H1 (cell line): ENCODE data around the gene LRRC4C. TPM values are rescaled to one million over a fixed set of nuclear protein-coding genes. Genes with fewer than 3 reads are reported as not detected.

Source experiments
- CTCF ChIA-PET: fragments of 300-600 bp; sonication (Branson Sonifier 250); formaldehyde crosslinking; loops from one replicate; lab custom pipeline; 2021; ENCODE audit not compliant: partially characterized antibody; lab: Charles Lee
- POLR2A ChIA-PET: fragments of 300-600 bp; sonication (Branson Sonifier 250); formaldehyde crosslinking; loops from one replicate; lab custom pipeline; 2021; ENCODE audit warnings: inconsistent platforms; ENCODE audit not compliant: partially characterized antibody; lab: Charles Lee
- DNase-seq, 2 experiments: peaks; one replicate each; pipeline versions ENCODE4 v3.0.0 to v3.0.0-alpha.2; 2010 to 2022; ENCODE audit warnings: low spot score in 2 of 2, low read depth in 1 of 2, mixed read lengths in 1 of 2
- FAIRE-seq: peaks from 2 replicates; lab custom pipeline; 2011; peaks lifted over from hg19 to GRCh38; lab: Jason Lieb, UNC
- H2AFZ ChIP-seq: 2 replicates; pipeline ENCODE4 v1.8.1; 2012; ENCODE audit warnings: low read length, inconsistent platforms
- H2AK5ac ChIP-seq: 2 replicates; pipeline ENCODE4 v1.6.1; 2013; ENCODE audit warnings: low read depth, low read length
- H2BK120ac ChIP-seq: replicated peaks from 2 replicates; pipeline ENCODE3; 2013; ENCODE audit warnings: low read depth, low read length, inconsistent platforms
- H2BK12ac ChIP-seq: 2 replicates; pipeline ENCODE4 v1.6.1; 2013; ENCODE audit warnings: low read depth, low read length
- H2BK15ac ChIP-seq: 2 replicates; pipeline ENCODE4 v1.6.1; 2013; ENCODE audit warnings: low read length
- H2BK20ac ChIP-seq: 2 replicates; pipeline ENCODE4 v1.6.1; 2013; ENCODE audit warnings: low read length
- H2BK5ac ChIP-seq: 2 replicates; pipeline ENCODE4 v1.6.1; 2013; ENCODE audit warnings: low read depth, low read length
- H3K14ac ChIP-seq: 2 replicates; pipeline ENCODE4 v1.6.1; 2013; ENCODE audit warnings: inconsistent platforms; ENCODE audit not compliant: insufficient read length
- H3K18ac ChIP-seq: 2 replicates; pipeline ENCODE4 v1.6.1; 2013; ENCODE audit warnings: low read length; ENCODE audit errors: extremely low read depth
- H3K23ac ChIP-seq: 2 replicates; pipeline ENCODE4 v1.6.1; 2013; ENCODE audit warnings: inconsistent platforms; ENCODE audit not compliant: insufficient read length
- H3K23me2 ChIP-seq: 2 replicates; pipeline ENCODE4 v1.6.1; 2013; ENCODE audit warnings: low read depth, low read length
- H3K27ac ChIP-seq: 2 replicates; pipeline ENCODE4 v1.6.1; 2011; ENCODE audit warnings: low read depth, low read length, inconsistent platforms
- H3K27me3 ChIP-seq, 4 experiments: replicated peaks in 1 of 4; 1 replicate in 1 of 4; 2 replicates in 3 of 4; pipeline versions ENCODE4 v1.6.1 to v1.8.1; 2011 to 2013; ENCODE audit warnings: low read length in 3 of 4, mild to moderate bottlenecking in 3 of 4, inconsistent platforms in 2 of 4, mixed read lengths in 2 of 4, moderate library complexity in 1 of 4; ENCODE audit not compliant: control insufficient read depth in 3 of 4, insufficient read depth in 3 of 4; ENCODE audit errors: extremely low read depth in 1 of 4
- H3K36me3 ChIP-seq, 4 experiments: 2 replicates each; pipeline versions ENCODE4 v1.6.1 to v1.8.1; 2011 to 2013; ENCODE audit warnings: mild to moderate bottlenecking in 4 of 4, low read length in 3 of 4, moderate library complexity in 2 of 4, control low read depth in 1 of 4, inconsistent platforms in 1 of 4; ENCODE audit not compliant: insufficient read depth in 4 of 4, control insufficient read depth in 2 of 4
- H3K4ac ChIP-seq: replicated peaks from 2 replicates; pipeline ENCODE3; 2013; ENCODE audit warnings: low read length, low read depth, mixed read lengths, inconsistent platforms; ENCODE audit not compliant: insufficient read length
- H3K4me1 ChIP-seq, 4 experiments: replicated peaks in 1 of 4; 1 replicate in 1 of 4; 2 replicates in 3 of 4; pipeline versions ENCODE4 v1.6.1 to v1.8.1; 2011 to 2013; ENCODE audit warnings: low read length in 3 of 4, inconsistent platforms in 2 of 4, mixed read lengths in 1 of 4; ENCODE audit not compliant: insufficient read depth in 4 of 4, control insufficient read depth in 3 of 4
- H3K4me2 ChIP-seq, 2 experiments: 2 replicates each; pipeline versions ENCODE4 v1.6.1 to v1.8.1; 2011 to 2013; ENCODE audit warnings: low read depth in 2 of 2, low read length in 2 of 2, control low read depth in 1 of 2, inconsistent platforms in 1 of 2, mild to moderate bottlenecking in 1 of 2; ENCODE audit not compliant: insufficient read depth in 1 of 2
- H3K4me3 ChIP-seq, 4 experiments: fragments of 200-600, 300-600 bp in 1 of 4; sonication (generic), shearing (Covaris generic), sonication (Bioruptor Twin) in 1 of 4; 2 replicates each; pipeline versions ENCODE4 v1.5.1 to v1.8.1; 2011 to 2016; ENCODE audit warnings: low read length in 4 of 4, low read depth in 3 of 4, control low read depth in 2 of 4, inconsistent platforms in 2 of 4, mild to moderate bottlenecking in 2 of 4, mixed read lengths in 1 of 4, moderate library complexity in 1 of 4; ENCODE audit not compliant: insufficient read depth in 2 of 4; ENCODE audit errors: extremely low read depth in 1 of 4
- H3K56ac ChIP-seq: replicated peaks from 2 replicates; pipeline ENCODE3; 2013; ENCODE audit warnings: low read depth, mild to moderate bottlenecking, mixed read lengths, low read length, inconsistent platforms; ENCODE audit not compliant: insufficient read length
- H3K79me1 ChIP-seq: 2 replicates; pipeline ENCODE4 v1.6.1; 2013; ENCODE audit warnings: low read depth, low read length, control low read depth
- H3K79me2 ChIP-seq, 2 experiments: 2 replicates each; pipeline versions ENCODE4 v1.6.1 to v1.8.1; 2012 to 2013; ENCODE audit warnings: low read length in 2 of 2, mild to moderate bottlenecking in 2 of 2, inconsistent platforms in 1 of 2; ENCODE audit not compliant: insufficient read depth in 2 of 2, control insufficient read depth in 1 of 2
- H3K9ac ChIP-seq, 4 experiments: replicated peaks in 1 of 4; 1 replicate in 1 of 4; 2 replicates in 3 of 4; pipeline versions ENCODE4 v1.6.1 to v1.8.1; 2011 to 2013; ENCODE audit warnings: low read depth in 3 of 4, low read length in 3 of 4, control low read depth in 2 of 4, mild to moderate bottlenecking in 2 of 4, moderate library complexity in 2 of 4, inconsistent platforms in 1 of 4; ENCODE audit errors: extremely low read depth in 1 of 4
- H3K9me3 ChIP-seq, 2 experiments: 2 replicates each; pipeline versions ENCODE4 v1.6.1 to v1.8.1; 2012 to 2013; ENCODE audit warnings: mild to moderate bottlenecking in 2 of 2, moderate library complexity in 2 of 2, control low read depth in 1 of 2, inconsistent platforms in 1 of 2, low read depth in 1 of 2, low read length in 1 of 2, mixed read lengths in 1 of 2; ENCODE audit not compliant: insufficient read depth in 2 of 2
- H4K20me1 ChIP-seq, 2 experiments: replicated peaks in 1 of 2; 2 replicates each; pipeline versions ENCODE3 to v1.8.1; 2011 to 2013; ENCODE audit warnings: inconsistent platforms in 2 of 2, low read length in 2 of 2, mild to moderate bottlenecking in 1 of 2; ENCODE audit not compliant: insufficient read depth in 2 of 2, control insufficient read depth in 1 of 2
- H4K5ac ChIP-seq: 2 replicates; pipeline ENCODE4 v1.6.1; 2013; ENCODE audit warnings: low read length, low read depth, mixed read lengths, inconsistent platforms; ENCODE audit not compliant: insufficient read length
- H4K8ac ChIP-seq: 2 replicates; pipeline ENCODE4 v1.8.0; 2013; ENCODE audit warnings: mild to moderate bottlenecking, moderate library complexity, low read length, inconsistent platforms; ENCODE audit not compliant: insufficient read depth; ENCODE audit errors: extremely low read depth
- H4K91ac ChIP-seq: replicated peaks from 2 replicates; pipeline ENCODE3; 2013; ENCODE audit warnings: low read length, mixed read lengths, inconsistent platforms; ENCODE audit not compliant: insufficient read length
- CBX5 ChIP-seq: fragments of 300-800, 300-1000 bp; sonication (generic); IDR thresholded peaks from 2 replicates; pipeline ENCODE4 v1.7.1; 2016; ENCODE audit warnings: antibody characterized with exemption, low read length, low read depth
- CEBPB ChIP-seq: IDR thresholded peaks from 2 replicates; pipeline ENCODE4 v1.6.1; 2012; ENCODE audit warnings: low read depth, low read length
- KDM4A ChIP-seq: IDR thresholded peaks from one replicate; pipeline ENCODE4 v1.7.1; 2012; ENCODE audit warnings: low read depth, mild to moderate bottlenecking, moderate library complexity, low read length, inconsistent platforms; ENCODE audit not compliant: severe bottlenecking
- MAX ChIP-seq: IDR thresholded peaks from 2 replicates; pipeline ENCODE4 v1.6.1; 2012; ENCODE audit warnings: inconsistent platforms
- SIX5 ChIP-seq: IDR thresholded peaks from 2 replicates; pipeline ENCODE4 v1.6.1; 2011; ENCODE audit warnings: mild to moderate bottlenecking, low read depth, low read length
- SRF ChIP-seq: IDR thresholded peaks from 2 replicates; pipeline ENCODE4 v1.6.1; 2011; ENCODE audit warnings: mild to moderate bottlenecking, low read depth, low read length, moderate library complexity
- SUZ12 ChIP-seq: fragments of 200-600 bp; sonication (generic); IDR thresholded peaks from 2 replicates; pipeline ENCODE4 v1.6.1; 2012; ENCODE audit warnings: mild to moderate bottlenecking, inconsistent platforms, low read length, moderate library complexity, mixed read lengths
- USF2 ChIP-seq: IDR thresholded peaks from 2 replicates; pipeline ENCODE4 v1.6.1; 2011; ENCODE audit warnings: low read length, improper control_type of control experiment
- WGBS, 2 experiments: shearing (Covaris generic) in 1 of 2; methylation state at CpG; one replicate each; pipeline versions ENCODE4 v1.1.6 to v1.1.7; 2013 to 2015; ENCODE audit warnings: low lambda C conversion rate in 2 of 2, mixed read lengths in 2 of 2, inconsistent platforms in 1 of 2, low coverage in 1 of 2, missing lambda C conversion rate in 1 of 2; ENCODE audit not compliant: insufficient replicate concordance in 2 of 2, insufficient coverage in 1 of 2, insufficient read length in 1 of 2; ENCODE audit errors: extremely low coverage in 1 of 2, missing lambda C conversion rate in 1 of 2; 5-methylcytosine and 5-hydroxymethylcytosine counted together
- polyA plus RNA-seq, 7 experiments: library from polyadenylated mRNA; depleted of rRNA in 3 of 7; stranded (reverse) in 5 of 7; unstranded in 2 of 7; fragments of >200 nt in 5 of 7; fragments of 200-250 nt in 2 of 7; gene quantifications; 1 replicate in 5 of 7; 2 replicates in 1 of 7; 4 replicates in 1 of 7; pipeline versions ENCODE4 v1.2.1 to v1.2.3, GENCODE V29; 2011 to 2013; ENCODE audit warnings: missing spikeins in 2 of 7, mixed read lengths in 2 of 7
- total RNA-seq: library from RNA; stranded (reverse); fragmentation: NEBNext Ultra II Directional; extraction: Animal tissue kit (Norgen Biotek cat#: 25700); gene quantifications from 2 replicates; pipeline ENCODE4 v1.2.1, GENCODE V29; 2021
- TF ChIP-seq, protein P1 (sequence below), 3 experiments: IDR thresholded peaks; 1 replicate in 2 of 3; 2 replicates in 1 of 3; pipeline versions ENCODE4 v1.5.1 to v1.6.1; 2011; ENCODE audit warnings: low read length in 3 of 3, mild to moderate bottlenecking in 3 of 3, inconsistent platforms in 2 of 3, low read depth in 1 of 3, moderate library complexity in 1 of 3; ENCODE audit not compliant: insufficient read depth in 1 of 3; ENCODE audit errors: control extremely low read depth in 1 of 3

LRRC4C gene
- total and polyA plus RNA-seq, 2 of the 8 experiments (the other 6 are each of a cell fraction or from before 2014, with no cell fraction given) = 0.23 to 2.2 TPM

DNA sequence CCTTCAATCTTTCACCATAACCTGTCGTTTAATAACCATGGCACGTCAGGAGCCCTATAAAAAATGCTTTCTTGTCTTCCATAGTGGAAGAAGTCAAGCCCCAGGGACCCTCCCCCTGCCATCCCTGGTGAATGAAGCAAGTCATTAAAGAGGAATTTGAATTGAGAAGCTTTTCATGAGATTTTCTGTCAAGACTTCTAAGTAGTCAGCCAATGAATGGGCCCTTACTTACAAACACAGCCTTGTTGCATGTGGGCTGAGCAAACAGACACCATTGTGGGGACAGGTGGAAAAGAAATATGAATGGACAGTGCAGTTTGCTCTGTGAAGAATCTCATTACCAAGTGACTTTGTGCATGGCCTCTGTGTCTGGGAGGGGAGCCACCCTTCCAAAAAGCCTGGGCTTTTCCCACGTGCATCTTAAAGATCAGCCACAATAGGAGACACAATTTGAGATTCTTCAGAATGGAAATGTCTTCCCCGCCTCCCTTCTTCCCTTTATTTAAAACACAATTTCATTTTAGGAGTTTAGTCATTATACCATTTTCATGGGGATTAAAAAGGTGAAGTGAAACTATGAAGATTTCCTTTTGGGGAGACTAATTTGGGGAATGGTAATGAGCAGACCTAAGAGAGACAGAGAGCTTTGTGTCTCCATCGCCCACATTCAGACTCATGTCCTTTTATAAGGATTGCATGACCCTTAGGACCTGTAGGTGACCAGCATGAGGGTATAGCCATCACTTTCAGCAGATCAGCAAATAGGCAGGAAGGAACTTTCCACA lies 152.0 kb downstream of the LRRC4C start:
- Histone ChIP-seq H4K8ac (no peak overlapping the region), H2AFZ (no peak overlapping the region), H3K4ac (no peak overlapping the region), H2AK5ac (no peak overlapping the region), H3K14ac (no peak overlapping the region), H2BK5ac (no peak overlapping the region), H4K5ac (no peak overlapping the region), H3K4me1 (peaks cover 0 to 3% (median 1%) of the 10 kb centered on the region in 4 experiments; a peak in 2 of 7 replicates), H2BK12ac (no peak overlapping the region), H3K23ac (no peak overlapping the region), H2BK15ac (no peak overlapping the region), H4K91ac (no peak overlapping the region), H3K4me3 (no peak overlapping the region), H3K18ac (no peak overlapping the region), H3K9me3 (no peaks in the 10 kb centered on the region), H3K23me2 (no peaks in the 10 kb centered on the region), H3K27ac (no peak overlapping the region), H2BK20ac (no peak overlapping the region), H3K79me2 (no peaks in the 10 kb centered on the region), H3K56ac (no peak overlapping the region), H3K4me2 (no peak overlapping the region), H3K27me3 (no peaks in the 10 kb centered on the region), H3K36me3 (no peaks in the 10 kb centered on the region), H3K9ac (no peak overlapping the region), H2BK120ac (no peak overlapping the region), H3K79me1 (no peaks in the 10 kb centered on the region), H4K20me1 (no peaks in the 10 kb centered on the region)
- ChIA-PET CTCF (interaction anchor here (0.8 kb wide), 1 partner anchor 62 kb away, joined by 3 read pairs; no protein-coding TSS in a partner anchor), POLR2A (no interaction called here)
- no peak for DNase-seq
- no peak for FAIRE-seq
- whole genome bisulfite sequencing, 2 experiments = 88% methylated on average over 5 of the region's 5 CpGs; no CpG with 5 or more reads in 1 of the 2 experiments
- TF ChIP-seq SRF = no peak
- no peak for TF ChIP-seq CEBPB
- no peak for TF ChIP-seq KDM4A
- TF ChIP-seq SIX5 = no peak
- no peak for TF ChIP-seq CBX5
- TF ChIP-seq, protein P1, sequence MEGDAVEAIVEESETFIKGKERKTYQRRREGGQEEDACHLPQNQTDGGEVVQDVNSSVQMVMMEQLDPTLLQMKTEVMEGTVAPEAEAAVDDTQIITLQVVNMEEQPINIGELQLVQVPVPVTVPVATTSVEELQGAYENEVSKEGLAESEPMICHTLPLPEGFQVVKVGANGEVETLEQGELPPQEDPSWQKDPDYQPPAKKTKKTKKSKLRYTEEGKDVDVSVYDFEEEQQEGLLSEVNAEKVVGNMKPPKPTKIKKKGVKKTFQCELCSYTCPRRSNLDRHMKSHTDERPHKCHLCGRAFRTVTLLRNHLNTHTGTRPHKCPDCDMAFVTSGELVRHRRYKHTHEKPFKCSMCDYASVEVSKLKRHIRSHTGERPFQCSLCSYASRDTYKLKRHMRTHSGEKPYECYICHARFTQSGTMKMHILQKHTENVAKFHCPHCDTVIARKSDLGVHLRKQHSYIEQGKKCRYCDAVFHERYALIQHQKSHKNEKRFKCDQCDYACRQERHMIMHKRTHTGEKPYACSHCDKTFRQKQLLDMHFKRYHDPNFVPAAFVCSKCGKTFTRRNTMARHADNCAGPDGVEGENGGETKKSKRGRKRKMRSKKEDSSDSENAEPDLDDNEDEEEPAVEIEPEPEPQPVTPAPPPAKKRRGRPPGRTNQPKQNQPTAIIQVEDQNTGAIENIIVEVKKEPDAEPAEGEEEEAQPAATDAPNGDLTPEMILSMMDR (IDR thresholded peaks at IDR 0.05; ENCODE audit: control extremely low read depth in 1 of 3, insufficient read depth in 1 of 3, low read depth in 1 of 3, low read length in 3 of 3) = no peak
- no peak for TF ChIP-seq MAX
- TF ChIP-seq SUZ12 = no peak
- TF ChIP-seq USF2 = no peak
